ENCODE results near the gene CEP95. TPM values are rescaled to one million over a fixed set of nuclear protein-coding genes. Genes with fewer than 3 reads are reported as not detected.
"Not testable (repeated sequence)": the region's sequence is repeated elsewhere in the genome, so short reads cannot be mapped to it uniquely, and the experiment has no call there.

Gene CEP95
- polyA plus RNA-seq, 2 of the 4 experiments (the other 2 are of a cell fraction): 30.0 to 73.0 TPM

DNA sequence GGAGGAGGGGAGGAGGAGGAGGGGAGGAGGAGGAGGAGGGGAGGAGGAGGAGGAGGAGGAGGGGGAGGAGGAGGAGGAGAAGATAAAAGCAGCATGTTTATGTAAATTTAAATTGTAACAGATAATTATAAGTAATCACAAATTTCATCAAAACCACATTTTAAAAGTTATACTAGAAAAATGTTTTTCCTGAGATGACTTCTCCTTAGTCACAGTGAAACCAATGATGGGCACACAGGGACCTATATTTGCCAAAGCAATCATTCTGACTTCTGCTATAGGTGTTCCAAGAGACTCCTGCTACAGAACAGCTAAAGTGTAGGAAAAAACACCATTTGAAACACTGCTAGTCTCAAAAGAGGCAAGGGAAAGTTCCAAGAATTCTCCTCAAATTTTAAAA is 66.4 kb downstream of the CEP95 start (continued):
- TF ChIP-seq MYC (IDR thresholded peaks at IDR 0.05; ENCODE audit: borderline replicate concordance, low read length): no peak

DNA sequence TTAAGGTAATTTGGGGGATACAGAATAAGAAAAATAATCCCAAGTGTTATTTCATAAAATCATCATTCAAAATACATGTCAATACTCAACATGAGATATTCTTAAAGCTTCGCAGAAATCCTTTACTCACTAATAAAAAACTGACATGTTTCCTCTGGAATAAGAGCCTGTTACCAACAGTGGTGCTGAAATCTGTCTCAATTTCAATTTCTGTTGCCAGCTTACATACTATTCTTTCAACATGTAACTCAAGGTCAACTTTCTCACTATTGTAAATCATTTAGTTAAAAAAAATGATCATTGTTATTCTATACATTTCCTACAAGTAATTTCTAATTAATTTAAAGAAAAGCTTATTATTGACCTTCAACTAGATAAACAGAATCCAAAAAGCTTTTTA is 67.9 kb downstream of the CEP95 start:
- no peak for DNase-seq (ENCODE audit: low read depth in 1 of 2, low spot score in 1 of 2)
- Histone ChIP-seq H3K27ac (no peak overlapping the region), H3K9me3 (no peaks in the 10 kb centered on the region), H3K4me2 (no peak overlapping the region), H3K4me1 (0 out of 3 replicates have a peak, but pooled peaks cover 4% of the 10 kb centered on the region), H3K4me3 (no peak overlapping the region)
- CTCF ChIA-PET: interaction anchor here (0.6 to 3.9 kb wide), 7 partner anchors 8 to 203 kb away, joined by 3 to 21 read pairs (median 3); no protein-coding TSS in a partner anchor
- FAIRE-seq: no peak
- POLR2A ChIA-PET: interaction anchor here (1.4 kb wide), 1 partner anchor 68 kb away, joined by 5 read pairs; the partner anchor contains the start of gene CEP95
- WGBS (ENCODE audit: missing lambda C conversion rate): 93% methylated on average over 1 of the region's 1 CpG
- no peak for ATAC-seq
- TF ChIP-seq NPAS2 (CRISPR knock-in tag; IDR thresholded peaks at IDR 0.05; ENCODE audit: borderline replicate concordance): no peak
- TF ChIP-seq, protein P1, sequence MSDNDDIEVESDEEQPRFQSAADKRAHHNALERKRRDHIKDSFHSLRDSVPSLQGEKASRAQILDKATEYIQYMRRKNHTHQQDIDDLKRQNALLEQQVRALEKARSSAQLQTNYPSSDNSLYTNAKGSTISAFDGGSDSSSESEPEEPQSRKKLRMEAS (IDR thresholded peaks at IDR 0.05): no peak
- TF ChIP-seq TFCP2L1 (CRISPR knock-in tag; IDR thresholded peaks at IDR 0.05): no peak
- no peak for TF ChIP-seq RAD21 (conservative IDR thresholded peaks at IDR 0.05 in 1 of 2, IDR thresholded peaks at IDR 0.05 in 1 of 2)
- TF ChIP-seq BHLHE40 (IDR thresholded peaks at IDR 0.05; ENCODE audit: low read depth, low read length): no peak
- no peak for TF ChIP-seq PHF8 (IDR thresholded peaks at IDR 0.05; ENCODE audit: borderline replicate concordance, low read depth)
- no peak for TF ChIP-seq SREBF2 (IDR thresholded peaks at IDR 0.05)
- TF ChIP-seq, protein P2, sequence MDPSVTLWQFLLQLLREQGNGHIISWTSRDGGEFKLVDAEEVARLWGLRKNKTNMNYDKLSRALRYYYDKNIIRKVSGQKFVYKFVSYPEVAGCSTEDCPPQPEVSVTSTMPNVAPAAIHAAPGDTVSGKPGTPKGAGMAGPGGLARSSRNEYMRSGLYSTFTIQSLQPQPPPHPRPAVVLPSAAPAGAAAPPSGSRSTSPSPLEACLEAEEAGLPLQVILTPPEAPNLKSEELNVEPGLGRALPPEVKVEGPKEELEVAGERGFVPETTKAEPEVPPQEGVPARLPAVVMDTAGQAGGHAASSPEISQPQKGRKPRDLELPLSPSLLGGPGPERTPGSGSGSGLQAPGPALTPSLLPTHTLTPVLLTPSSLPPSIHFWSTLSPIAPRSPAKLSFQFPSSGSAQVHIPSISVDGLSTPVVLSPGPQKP (IDR thresholded peaks at IDR 0.05; ENCODE audit: low read depth, low read length): no peak
- TF ChIP-seq HOXB13 (CRISPR knock-in tag; IDR thresholded peaks at IDR 0.05; ENCODE audit: low read depth): no peak
- TF ChIP-seq, protein P3, sequence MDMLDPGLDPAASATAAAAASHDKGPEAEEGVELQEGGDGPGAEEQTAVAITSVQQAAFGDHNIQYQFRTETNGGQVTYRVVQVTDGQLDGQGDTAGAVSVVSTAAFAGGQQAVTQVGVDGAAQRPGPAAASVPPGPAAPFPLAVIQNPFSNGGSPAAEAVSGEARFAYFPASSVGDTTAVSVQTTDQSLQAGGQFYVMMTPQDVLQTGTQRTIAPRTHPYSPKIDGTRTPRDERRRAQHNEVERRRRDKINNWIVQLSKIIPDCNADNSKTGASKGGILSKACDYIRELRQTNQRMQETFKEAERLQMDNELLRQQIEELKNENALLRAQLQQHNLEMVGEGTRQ (IDR thresholded peaks at IDR 0.05): no peak
- no peak for TF ChIP-seq CBX8 (IDR thresholded peaks at IDR 0.05)
- TF ChIP-seq, protein P4, sequence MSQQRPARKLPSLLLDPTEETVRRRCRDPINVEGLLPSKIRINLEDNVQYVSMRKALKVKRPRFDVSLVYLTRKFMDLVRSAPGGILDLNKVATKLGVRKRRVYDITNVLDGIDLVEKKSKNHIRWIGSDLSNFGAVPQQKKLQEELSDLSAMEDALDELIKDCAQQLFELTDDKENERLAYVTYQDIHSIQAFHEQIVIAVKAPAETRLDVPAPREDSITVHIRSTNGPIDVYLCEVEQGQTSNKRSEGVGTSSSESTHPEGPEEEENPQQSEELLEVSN (IDR thresholded peaks at IDR 0.05; ENCODE audit: borderline replicate concordance, low read depth): no peak
- TF ChIP-seq HOXA7 (CRISPR knock-in tag; IDR thresholded peaks at IDR 0.05): no peak
- no peak for TF ChIP-seq JUNB (IDR thresholded peaks at IDR 0.05)

DNA sequence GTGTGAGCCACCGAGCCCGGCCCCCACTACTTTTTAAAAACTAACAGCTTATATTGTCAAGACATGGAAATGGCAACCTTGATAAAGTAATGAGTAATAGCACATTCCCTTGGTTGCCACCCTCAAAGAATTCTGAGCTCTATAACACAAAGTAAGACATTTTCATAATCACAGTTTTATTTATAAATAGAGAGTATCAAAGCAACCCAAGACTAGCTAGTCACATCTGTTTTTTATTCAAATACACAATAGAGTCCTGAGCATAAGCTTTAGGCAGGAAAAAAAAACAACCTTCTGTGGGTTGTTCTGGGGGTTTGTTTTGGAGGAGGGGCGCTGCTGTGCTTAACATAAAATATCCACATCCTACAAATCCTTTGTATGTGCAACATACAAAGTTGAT is 68.7 kb downstream of the CEP95 start:
- WGBS (ENCODE audit: missing lambda C conversion rate): 94% methylated on average over 3 of the region's 3 CpGs
- no peak overlapping the region for H3K4me3 ChIP-seq
- 0 out of 3 replicates have a peak, but pooled peaks cover 4% of the 10 kb centered on the region for H3K4me1 ChIP-seq
- no peak overlapping the region for H3K27ac ChIP-seq
- TF ChIP-seq ZC3H11A (IDR thresholded peaks at IDR 0.05) (no peak), EP300 (IDR thresholded peaks at IDR 0.05) (0 out of 5 replicates have a peak, but pooled peaks of 1 of the 2 experiments have one; percentile 9)
- ChIA-PET POLR2A (interaction anchor here (1.4 kb wide), 1 partner anchor 69 kb away, joined by 5 read pairs; the partner anchor contains the start of gene CEP95), CTCF (interaction anchor here (0.6 to 3.9 kb wide), 9 partner anchors 9 to 202 kb away, joined by 3 to 21 read pairs (median 3); no protein-coding TSS in a partner anchor)
- no peak for FAIRE-seq
- DNase-seq (ENCODE audit: low read depth in 1 of 2, low spot score in 1 of 2): no peak
- no peaks in the 10 kb centered on the region for H3K9me3 ChIP-seq
- no peak for ATAC-seq
- H3K4me2 ChIP-seq: no peak overlapping the region

DNA sequence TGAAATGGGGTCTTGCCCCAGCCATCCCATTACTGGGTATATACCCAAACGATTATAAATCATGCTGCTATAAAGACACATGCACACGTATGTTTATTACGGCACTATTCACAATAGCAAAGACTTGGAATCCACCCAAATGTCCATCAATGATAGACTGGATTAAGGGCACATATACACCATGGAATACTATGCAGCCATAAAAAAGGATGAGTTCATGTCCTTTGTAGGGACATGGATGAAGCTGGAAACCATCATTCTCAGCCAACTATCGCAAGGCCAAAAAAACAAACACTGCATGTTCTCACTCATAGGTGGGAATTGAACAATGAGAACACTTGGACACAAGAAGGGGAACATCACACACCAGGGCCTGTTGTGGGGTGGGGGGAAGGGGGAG is 70.2 kb downstream of the CEP95 start:
- H3K4me2 ChIP-seq; H3K9me3 ChIP-seq; ATAC-seq; H3K27ac ChIP-seq; FAIRE-seq; POLR2A ChIA-PET; H3K4me1 ChIP-seq; H3K4me3 ChIP-seq; DNase-seq (ENCODE audit: low read depth in 1 of 2, low spot score in 1 of 2): not testable (repeated sequence)
- CTCF ChIA-PET: interaction anchor here (1.0 to 3.9 kb wide), 7 partner anchors 10 to 157 kb away, joined by 3 to 21 read pairs (median 5); no protein-coding TSS in a partner anchor
- WGBS (ENCODE audit: missing lambda C conversion rate): 86% methylated on average over 4 of the region's 4 CpGs

Measured in A549 (cell line).